Upper lobe of left lung (tissue), 4 donors: ENCODE data around the gene CALCR.

Experiments
- CTCF ChIP-seq, 6 experiments: fragments of 450-650 bp in 4 of 6; fragments of 200-600 bp in 2 of 6; sonication (generic) in 2 of 6; IDR thresholded peaks; one replicate each; pipeline ENCODE4 v1.5.1; 2016 to 2019; ENCODE audit warnings: antibody characterized with exemption in 6 of 6
- EP300 ChIP-seq, 4 donors: sonication (generic); formaldehyde crosslinking; IDR thresholded peaks; one replicate each; pipeline ENCODE4 v1.5.1; 2017; ENCODE audit warnings: antibody characterized with exemption in 4 of 4, control low read depth in 2 of 4
- POLR2A ChIP-seq, 4 donors: fragments of 450-650 bp; IDR thresholded peaks; one replicate each; pipeline ENCODE4 v1.5.1; 2016 to 2017; ENCODE audit warnings: antibody characterized with exemption in 4 of 4, mild to moderate bottlenecking in 2 of 4

- TF ChIP-seq EP300 (IDR thresholded peaks at IDR 0.05) = no peak
- TF ChIP-seq CTCF (IDR thresholded peaks at IDR 0.05) = no peak
- no peak for TF ChIP-seq POLR2A (IDR thresholded peaks at IDR 0.05)
Measured at GRCh38 chr7:93447509-93447908, 127.0 kb downstream of the CALCR start.
